SU-DHL-6 (cell line): ENCODE measurements around the gene APRT.

Source experiments
- CTCF ChIP-seq: fragments of 200-600 bp; sonication (generic); IDR thresholded peaks from one replicate; pipeline ENCODE4 v1.5.1; 2017; ENCODE audit warnings: antibody characterized with exemption, mild to moderate bottlenecking, low read length, moderate library complexity; ENCODE audit not compliant: insufficient read depth, poor library complexity, severe bottlenecking
- EZH2phosphoT487 ChIP-seq: fragments of 200-600 bp; sonication (generic), shearing (Covaris generic); conservative IDR thresholded peaks from 2 replicates; pipeline ENCODE4 v1.6.1; 2018; ENCODE audit warnings: mild to moderate bottlenecking, antibody characterized with exemption, low read length, moderate library complexity, mixed read lengths

GRCh38 chr16:88800277-88800592, 11.5 kb downstream of the APRT start:
- no peak for TF ChIP-seq EZH2phosphoT487
- no peak for TF ChIP-seq CTCF
